GM18502 (cell line): ENCODE measurements around the gene TIGD4.

ENCODE experiments used
- ATAC-seq: cut with Tn5 transposase; IDR thresholded peaks from one replicate; pipeline ENCODE4 v1.9.1; 2021; ENCODE audit warnings: mild to moderate bottlenecking; ENCODE audit not compliant: unreplicated experiment, poor library complexity

Gene TIGD4

GRCh38 chr4:152728343-152728742 lies 51.2 kb downstream of the TIGD4 start:
- ATAC-seq = no peak

GRCh38 chr4:152727784-152728183 lies 51.7 kb downstream of the TIGD4 start:
- ATAC-seq = no peak

GRCh38 chr4:152724494-152724893 lies 55.0 kb downstream of the TIGD4 start:
- ATAC-seq = no peak

GRCh38 chr4:152723236-152723635 lies 56.3 kb downstream of the TIGD4 start:
- ATAC-seq = no peak

GRCh38 chr4:152719801-152720556 lies 59.6 kb downstream of the TIGD4 start:
- ATAC-seq = no peak
